Measurements from ENCODE around the gene PNO1. TPM values are rescaled to one million over a fixed set of nuclear protein-coding genes. Genes with fewer than 3 reads are reported as not detected.

Gene PNO1
- total and polyA plus RNA-seq, 9 of the 15 experiments (the other 6 are each of a cell fraction or from before 2014, with no cell fraction given): 11.8 to 81.7 (median 41.1) TPM

GRCh38 chr2:68156419-68156818, 1.3 kb upstream of the PNO1 start (continued):
- TF ChIP-seq SFPQ (IDR thresholded peaks at IDR 0.05; ENCODE audit: low read depth, low read length) (no peak), KAT7 (CRISPR knock-in tag; IDR thresholded peaks at IDR 0.05; ENCODE audit: borderline replicate concordance) (no peak), EGR1 (conservative IDR thresholded peaks at IDR 0.05) (no peak), MCM5 (IDR thresholded peaks at IDR 0.05; ENCODE audit: low read depth) (no peak), HDAC3 (IDR thresholded peaks at IDR 0.05; ENCODE audit: borderline replicate concordance, partially characterized antibody) (no peak), TOE1 (IDR thresholded peaks at IDR 0.05; ENCODE audit: borderline replicate concordance) (no peak), TOE1 (CRISPR knock-in tag; IDR thresholded peaks at IDR 0.05; ENCODE audit: borderline replicate concordance, low read depth) (no peak), TCFL5 (CRISPR knock-in tag; conservative IDR thresholded peaks at IDR 0.05) (no peak), HDAC6 (IDR thresholded peaks at IDR 0.05; ENCODE audit: low read depth, low read length) (no peak), MYNN (IDR thresholded peaks at IDR 0.05) (no peak), MYNN (CRISPR knock-in tag; IDR thresholded peaks at IDR 0.05) (no peak), TEAD4 (IDR thresholded peaks at IDR 0.05; ENCODE audit: low read length) (peak; percentile 42; the same call in 1 of the 2 replicates), TEAD4 (CRISPR knock-in tag; IDR thresholded peaks at IDR 0.05; ENCODE audit: borderline replicate concordance) (no peak), HDAC8 (tag; IDR thresholded peaks at IDR 0.05) (no peak), HSF4 (CRISPR knock-in tag; IDR thresholded peaks at IDR 0.05; ENCODE audit: borderline replicate concordance) (no peak), SMARCA4 (IDR thresholded peaks at IDR 0.05) (no peak), ZKSCAN8 (CRISPR knock-in tag; IDR thresholded peaks at IDR 0.05) (no peak), ZNF280A (IDR thresholded peaks at IDR 0.05; ENCODE audit: low read depth, partially characterized antibody) (no peak), E2F3 (CRISPR knock-in tag; IDR thresholded peaks at IDR 0.05) (no peak), RHOXF2B (CRISPR knock-in tag; conservative IDR thresholded peaks at IDR 0.05) (no peak), CC2D1A (IDR thresholded peaks at IDR 0.05) (no peak), ESRRA (IDR thresholded peaks at IDR 0.05; ENCODE audit: borderline replicate concordance, low read depth) (no peak), NFE2L1 (tag; IDR thresholded peaks at IDR 0.05; ENCODE audit: borderline replicate concordance, low read depth) (no peak), ZNF699 (CRISPR knock-in tag; IDR thresholded peaks at IDR 0.05; ENCODE audit: insufficient replicate concordance) (no peak), ARID1B (IDR thresholded peaks at IDR 0.05) (peak; percentile 27; the same call in 1 of the 2 replicates), CBX2 (IDR thresholded peaks at IDR 0.05; ENCODE audit: insufficient read depth, low read length, poor library complexity, severe bottlenecking) (no peak), ZNF282 (CRISPR knock-in tag; IDR thresholded peaks at IDR 0.05) (no peak)
- TF ChIP-seq, protein P1, sequence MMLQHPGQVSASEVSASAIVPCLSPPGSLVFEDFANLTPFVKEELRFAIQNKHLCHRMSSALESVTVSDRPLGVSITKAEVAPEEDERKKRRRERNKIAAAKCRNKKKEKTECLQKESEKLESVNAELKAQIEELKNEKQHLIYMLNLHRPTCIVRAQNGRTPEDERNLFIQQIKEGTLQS (IDR thresholded peaks at IDR 0.05): no peak
- TF ChIP-seq, protein P1 (CRISPR knock-in tag; conservative IDR thresholded peaks at IDR 0.05): no peak
